ENCODE measurements around the gene PLXNA4.

GRCh38 chr7:132076301-132077035 is 499.8 kb downstream of the PLXNA4 start:
- TF ChIP-seq, protein P1, sequence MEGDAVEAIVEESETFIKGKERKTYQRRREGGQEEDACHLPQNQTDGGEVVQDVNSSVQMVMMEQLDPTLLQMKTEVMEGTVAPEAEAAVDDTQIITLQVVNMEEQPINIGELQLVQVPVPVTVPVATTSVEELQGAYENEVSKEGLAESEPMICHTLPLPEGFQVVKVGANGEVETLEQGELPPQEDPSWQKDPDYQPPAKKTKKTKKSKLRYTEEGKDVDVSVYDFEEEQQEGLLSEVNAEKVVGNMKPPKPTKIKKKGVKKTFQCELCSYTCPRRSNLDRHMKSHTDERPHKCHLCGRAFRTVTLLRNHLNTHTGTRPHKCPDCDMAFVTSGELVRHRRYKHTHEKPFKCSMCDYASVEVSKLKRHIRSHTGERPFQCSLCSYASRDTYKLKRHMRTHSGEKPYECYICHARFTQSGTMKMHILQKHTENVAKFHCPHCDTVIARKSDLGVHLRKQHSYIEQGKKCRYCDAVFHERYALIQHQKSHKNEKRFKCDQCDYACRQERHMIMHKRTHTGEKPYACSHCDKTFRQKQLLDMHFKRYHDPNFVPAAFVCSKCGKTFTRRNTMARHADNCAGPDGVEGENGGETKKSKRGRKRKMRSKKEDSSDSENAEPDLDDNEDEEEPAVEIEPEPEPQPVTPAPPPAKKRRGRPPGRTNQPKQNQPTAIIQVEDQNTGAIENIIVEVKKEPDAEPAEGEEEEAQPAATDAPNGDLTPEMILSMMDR (conservative IDR thresholded peaks at IDR 0.05) = no peak
- no peak for TF ChIP-seq EZH2 (IDR thresholded peaks at IDR 0.05; ENCODE audit: low read depth)

All from PC-9 (cell line).